HL-60 (cell line): ENCODE measurements around the gene FFAR2.

ENCODE experiments used
- GABPA ChIP-seq: IDR thresholded peaks from 2 replicates; pipeline ENCODE4 v1.6.1; 2012; ENCODE audit warnings: low read depth
- TF ChIP-seq, protein P1 (sequence below): IDR thresholded peaks from one replicate; pipeline ENCODE4 v1.5.1; 2011; ENCODE audit warnings: low read length, control low read depth, inconsistent platforms; ENCODE audit not compliant: insufficient read depth
- TF ChIP-seq, protein P2 (sequence below): IDR thresholded peaks from 2 replicates; pipeline ENCODE4 v1.6.1; 2012; ENCODE audit warnings: low read depth; ENCODE audit not compliant: insufficient replicate concordance

GRCh38 chr19:35483089-35483488 is 35.0 kb downstream of the FFAR2 start:
- TF ChIP-seq, protein P1, sequence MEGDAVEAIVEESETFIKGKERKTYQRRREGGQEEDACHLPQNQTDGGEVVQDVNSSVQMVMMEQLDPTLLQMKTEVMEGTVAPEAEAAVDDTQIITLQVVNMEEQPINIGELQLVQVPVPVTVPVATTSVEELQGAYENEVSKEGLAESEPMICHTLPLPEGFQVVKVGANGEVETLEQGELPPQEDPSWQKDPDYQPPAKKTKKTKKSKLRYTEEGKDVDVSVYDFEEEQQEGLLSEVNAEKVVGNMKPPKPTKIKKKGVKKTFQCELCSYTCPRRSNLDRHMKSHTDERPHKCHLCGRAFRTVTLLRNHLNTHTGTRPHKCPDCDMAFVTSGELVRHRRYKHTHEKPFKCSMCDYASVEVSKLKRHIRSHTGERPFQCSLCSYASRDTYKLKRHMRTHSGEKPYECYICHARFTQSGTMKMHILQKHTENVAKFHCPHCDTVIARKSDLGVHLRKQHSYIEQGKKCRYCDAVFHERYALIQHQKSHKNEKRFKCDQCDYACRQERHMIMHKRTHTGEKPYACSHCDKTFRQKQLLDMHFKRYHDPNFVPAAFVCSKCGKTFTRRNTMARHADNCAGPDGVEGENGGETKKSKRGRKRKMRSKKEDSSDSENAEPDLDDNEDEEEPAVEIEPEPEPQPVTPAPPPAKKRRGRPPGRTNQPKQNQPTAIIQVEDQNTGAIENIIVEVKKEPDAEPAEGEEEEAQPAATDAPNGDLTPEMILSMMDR: no peak
- TF ChIP-seq, protein P2, sequence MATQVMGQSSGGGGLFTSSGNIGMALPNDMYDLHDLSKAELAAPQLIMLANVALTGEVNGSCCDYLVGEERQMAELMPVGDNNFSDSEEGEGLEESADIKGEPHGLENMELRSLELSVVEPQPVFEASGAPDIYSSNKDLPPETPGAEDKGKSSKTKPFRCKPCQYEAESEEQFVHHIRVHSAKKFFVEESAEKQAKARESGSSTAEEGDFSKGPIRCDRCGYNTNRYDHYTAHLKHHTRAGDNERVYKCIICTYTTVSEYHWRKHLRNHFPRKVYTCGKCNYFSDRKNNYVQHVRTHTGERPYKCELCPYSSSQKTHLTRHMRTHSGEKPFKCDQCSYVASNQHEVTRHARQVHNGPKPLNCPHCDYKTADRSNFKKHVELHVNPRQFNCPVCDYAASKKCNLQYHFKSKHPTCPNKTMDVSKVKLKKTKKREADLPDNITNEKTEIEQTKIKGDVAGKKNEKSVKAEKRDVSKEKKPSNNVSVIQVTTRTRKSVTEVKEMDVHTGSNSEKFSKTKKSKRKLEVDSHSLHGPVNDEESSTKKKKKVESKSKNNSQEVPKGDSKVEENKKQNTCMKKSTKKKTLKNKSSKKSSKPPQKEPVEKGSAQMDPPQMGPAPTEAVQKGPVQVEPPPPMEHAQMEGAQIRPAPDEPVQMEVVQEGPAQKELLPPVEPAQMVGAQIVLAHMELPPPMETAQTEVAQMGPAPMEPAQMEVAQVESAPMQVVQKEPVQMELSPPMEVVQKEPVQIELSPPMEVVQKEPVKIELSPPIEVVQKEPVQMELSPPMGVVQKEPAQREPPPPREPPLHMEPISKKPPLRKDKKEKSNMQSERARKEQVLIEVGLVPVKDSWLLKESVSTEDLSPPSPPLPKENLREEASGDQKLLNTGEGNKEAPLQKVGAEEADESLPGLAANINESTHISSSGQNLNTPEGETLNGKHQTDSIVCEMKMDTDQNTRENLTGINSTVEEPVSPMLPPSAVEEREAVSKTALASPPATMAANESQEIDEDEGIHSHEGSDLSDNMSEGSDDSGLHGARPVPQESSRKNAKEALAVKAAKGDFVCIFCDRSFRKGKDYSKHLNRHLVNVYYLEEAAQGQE: no peak
- TF ChIP-seq GABPA: no peak
